Bone marrow (tissue), 2 donors: ENCODE measurements around the gene C3orf20.
"Not testable (repeated sequence)": the region's sequence is repeated elsewhere in the genome, so short reads cannot be mapped to it uniquely, and the experiment has no call there.

Experiments
- DNase-seq, 2 donors: peaks; one replicate each; lab custom pipeline; 2025; lab: John Stamatoyannopoulos, UW

Gene C3orf20

DNA sequence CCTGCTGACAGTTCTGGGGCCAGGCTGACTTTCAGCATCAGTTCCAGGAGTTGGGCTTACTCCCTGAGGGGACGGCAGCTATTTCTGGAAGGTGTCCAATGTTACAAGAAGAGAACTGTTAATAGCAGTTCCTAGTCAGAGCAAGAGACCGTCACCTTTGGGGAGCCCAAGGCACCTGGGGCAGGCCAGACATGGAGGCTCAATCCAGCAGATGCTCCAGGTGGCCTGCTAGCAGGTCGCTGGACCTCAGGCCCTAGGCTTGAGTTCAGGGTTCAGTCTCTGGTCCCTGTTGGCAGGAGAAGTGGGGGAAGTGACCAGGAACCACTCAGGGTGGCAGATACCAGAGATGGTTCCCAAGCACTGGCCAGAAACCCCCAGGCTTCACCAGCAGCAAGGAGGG lies 25.9 kb downstream of the C3orf20 start:
- DNase-seq, result no peak

DNA sequence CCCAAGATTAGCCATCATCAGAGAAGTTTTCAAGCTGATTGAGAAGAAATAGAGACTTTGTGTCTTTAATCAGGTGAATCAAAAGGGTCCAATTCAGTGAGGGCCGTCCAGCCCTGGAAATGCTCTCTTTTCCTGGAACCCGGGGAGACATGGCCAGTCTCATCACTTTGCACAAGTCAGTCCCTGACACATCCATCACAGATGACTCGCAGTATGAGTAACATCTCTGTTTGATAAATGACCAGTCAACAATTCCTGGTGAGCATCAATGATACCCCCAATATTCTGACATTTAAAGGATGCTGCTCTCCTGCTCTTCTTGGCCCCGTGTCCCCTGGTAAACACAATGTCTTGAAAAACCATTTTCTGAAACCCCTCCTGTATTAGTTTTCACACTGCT lies 26.7 kb downstream of the C3orf20 start:
- DNase-seq, result no peak

DNA sequence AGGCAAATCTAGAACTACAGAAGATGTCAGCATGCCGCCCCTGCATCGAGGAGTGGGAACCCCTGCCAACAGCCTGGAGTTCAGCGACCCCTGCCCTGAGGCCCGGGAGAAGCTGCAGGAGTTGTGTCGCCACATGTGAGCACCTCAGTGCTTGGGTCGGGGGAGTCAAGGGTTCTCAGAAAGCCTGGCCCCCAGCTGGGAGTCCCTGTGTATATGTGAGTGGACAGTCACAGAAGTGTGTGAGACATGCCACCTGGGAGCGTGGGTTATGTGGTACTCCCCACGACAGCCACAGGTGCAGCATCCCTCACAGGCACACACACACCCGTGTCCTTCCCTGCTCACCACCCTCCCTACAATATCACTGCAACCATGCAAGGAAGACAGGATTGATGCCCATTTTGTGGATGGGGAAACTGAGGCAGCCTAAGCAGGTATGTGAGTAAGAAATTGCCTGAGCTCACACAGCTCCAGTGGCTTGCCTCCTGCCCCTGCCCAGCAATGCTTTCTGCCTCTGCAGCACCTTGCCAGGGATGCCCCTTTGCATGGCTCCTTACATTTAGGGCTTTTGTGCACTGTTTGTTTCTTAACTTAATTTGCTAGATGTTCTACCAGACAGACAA lies 28.3 kb downstream of the C3orf20 start:
- DNase-seq, result no peak

DNA sequence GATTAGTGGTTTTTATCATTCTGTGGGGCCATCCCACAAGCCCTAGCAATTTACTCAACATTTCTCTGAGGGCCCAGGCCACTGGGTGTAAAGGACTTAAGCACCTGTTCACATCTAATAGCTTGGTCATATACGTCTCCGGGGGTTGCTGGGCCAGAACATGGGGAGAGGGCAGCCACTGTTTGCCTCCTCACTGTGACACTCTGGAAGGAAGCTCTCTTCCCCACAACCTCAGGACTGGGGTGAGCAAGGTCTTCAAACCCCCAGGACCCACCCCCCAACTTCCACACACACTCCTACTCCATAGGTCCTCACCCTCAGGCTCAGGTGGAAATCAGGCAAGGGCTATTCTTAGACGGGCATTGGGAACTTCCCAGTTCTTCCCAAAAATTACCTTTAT lies 28.9 kb downstream of the C3orf20 start:
- no peak for DNase-seq

DNA sequence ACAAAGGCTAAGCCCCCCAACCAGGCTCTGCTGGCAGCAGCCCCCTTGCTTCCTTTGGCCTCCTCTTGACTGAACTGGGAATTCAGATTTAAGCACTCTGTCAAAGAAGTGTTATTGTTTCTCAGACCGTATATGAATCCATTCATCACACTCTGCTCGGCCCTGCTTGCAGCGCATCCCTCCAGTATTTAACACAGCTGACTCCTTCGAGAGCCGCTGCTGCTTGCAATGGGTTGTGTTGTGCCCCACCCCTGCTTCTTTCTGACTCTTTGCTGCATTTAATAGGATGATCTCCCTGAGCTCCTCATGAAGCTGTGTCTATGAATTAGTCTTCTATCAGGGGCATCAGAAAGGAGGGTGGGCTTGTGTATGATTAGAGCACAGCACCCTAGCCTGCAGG lies 31.2 kb downstream of the C3orf20 start:
- no peak for DNase-seq

DNA sequence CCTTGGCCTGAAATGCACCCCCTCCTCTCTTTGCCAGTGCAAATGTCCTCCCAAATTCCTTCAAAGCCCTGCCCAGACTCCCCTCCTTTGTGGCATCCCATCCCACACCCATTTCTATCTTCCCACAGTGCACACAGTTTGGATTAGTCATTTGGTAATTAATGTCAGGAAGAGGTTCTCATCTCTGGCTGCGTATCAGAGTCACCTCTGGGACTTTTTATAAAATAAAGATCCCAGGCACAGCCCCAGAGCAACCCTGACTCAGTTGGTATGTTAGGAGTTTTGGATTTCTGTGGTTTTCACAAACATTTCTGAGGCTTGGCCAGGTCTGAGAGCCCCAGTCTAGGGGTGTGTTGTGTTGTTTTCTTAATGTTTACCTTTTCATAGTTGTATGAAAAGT lies 41.6 kb downstream of the C3orf20 start:
- no peak for DNase-seq

DNA sequence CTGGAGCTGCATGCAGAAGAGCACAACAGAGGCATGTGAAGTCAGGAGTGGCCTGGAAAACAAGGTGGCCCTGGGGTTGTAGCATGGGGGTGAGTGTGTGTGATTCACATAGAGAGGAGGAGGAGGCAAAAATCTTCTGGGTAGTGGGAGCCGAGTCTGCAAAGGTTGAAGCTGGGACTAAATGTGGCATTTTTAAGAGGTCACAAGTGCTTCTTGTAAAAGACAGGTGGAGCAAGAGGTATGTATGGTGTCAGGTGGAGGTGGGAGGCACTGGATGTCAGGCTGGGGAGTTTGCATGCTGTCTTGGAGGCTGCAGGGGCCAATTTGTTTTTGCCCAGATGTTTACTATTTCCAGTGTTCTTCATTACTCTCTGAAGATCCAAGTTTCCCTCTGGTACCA lies 42.4 kb downstream of the C3orf20 start:
- no peak for DNase-seq

DNA sequence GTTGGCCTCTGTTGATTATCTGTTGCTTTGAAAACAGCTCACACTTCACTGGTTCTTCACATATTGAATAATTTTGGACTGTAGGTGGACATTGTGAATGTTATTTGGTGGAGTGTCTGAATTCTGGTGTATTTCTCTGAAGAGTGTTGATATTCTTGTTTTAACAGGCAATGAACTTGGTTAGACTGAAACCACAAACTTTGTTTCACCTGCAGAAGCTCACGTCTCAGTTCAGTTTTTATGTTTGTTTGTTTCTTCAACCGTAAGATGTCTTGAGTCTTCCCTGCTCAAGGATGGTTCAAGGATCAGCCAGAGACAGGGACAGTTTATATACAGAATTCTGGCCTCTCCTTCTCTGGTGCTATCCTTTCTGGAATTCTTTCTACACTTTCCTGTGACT lies 43.6 kb downstream of the C3orf20 start:
- DNase-seq, result no peak

DNA sequence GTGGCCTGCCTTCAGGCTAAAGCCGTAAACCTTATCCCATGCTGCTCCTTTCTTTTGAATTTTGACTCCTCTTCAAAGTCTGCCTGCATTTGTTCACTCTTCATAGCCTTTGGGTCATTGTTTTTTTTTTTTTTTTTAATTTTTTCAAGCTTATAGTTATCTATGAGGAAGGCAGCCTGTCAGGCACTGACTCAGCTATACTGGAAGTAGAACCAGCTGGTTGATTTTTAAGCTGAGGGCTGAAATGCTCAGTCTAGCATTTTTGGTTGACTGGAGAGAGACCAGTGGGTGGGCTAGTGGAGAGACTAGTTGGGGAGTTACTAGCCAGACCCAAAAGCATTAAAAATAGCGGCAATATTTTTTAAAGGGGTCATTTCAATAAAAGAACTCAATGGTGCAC lies 44.1 kb downstream of the C3orf20 start:
- no peak for DNase-seq

DNA sequence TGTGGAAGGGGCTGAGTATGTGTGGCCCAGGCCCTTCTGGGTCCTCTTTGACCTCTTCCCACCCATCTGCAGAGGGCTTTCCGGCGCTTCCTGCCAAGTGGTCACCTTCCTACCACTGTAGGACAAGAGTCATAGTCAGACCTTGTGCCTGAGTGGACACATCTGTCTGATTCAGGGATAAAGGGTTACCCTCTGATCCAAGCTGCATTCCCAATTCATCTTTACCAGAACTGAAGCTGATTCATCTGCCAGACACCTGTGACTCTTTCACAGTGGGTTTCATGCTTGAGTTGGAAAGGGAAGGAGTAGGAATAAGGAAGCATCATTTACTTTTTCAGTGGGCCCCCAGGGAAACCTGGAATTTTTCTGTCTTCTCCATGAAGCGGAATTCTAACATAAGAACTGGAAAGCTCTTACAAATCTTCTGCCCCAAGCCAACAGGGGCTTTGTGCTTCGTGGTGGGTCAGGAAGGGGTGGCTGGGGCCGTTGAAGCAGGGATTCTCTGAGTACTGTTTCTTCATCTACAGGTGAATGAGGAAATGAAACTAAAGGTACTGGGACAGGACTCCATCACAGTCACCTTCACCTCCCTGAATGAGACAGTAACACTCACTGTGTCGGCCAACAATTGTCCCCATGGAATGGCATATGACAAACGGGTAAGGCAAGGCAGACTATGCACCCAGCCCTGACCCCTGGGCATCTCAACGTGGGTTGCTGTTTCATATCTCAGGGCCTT lies 46.4 kb downstream of the C3orf20 start:
- no peak for DNase-seq

DNA sequence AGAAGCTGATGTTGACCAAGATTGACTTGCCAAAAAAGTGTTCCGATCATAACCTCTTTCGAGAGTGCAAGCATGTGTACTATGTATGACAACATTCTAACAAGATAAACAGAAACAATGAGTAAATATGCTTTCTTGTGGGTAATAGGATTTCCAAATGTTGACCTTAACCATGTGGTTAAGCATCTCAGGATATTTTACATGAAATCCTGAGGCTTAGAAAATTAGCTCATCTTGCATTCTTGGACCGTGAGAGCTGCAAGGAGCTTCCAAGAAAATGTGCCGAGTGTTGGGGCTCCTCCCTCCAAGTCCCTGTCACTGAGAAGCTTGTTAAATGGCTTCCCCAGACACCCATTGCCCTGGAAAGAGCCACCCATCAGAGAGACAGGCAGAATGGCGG lies 50.1 kb downstream of the C3orf20 start:
- DNase-seq, result no peak

DNA sequence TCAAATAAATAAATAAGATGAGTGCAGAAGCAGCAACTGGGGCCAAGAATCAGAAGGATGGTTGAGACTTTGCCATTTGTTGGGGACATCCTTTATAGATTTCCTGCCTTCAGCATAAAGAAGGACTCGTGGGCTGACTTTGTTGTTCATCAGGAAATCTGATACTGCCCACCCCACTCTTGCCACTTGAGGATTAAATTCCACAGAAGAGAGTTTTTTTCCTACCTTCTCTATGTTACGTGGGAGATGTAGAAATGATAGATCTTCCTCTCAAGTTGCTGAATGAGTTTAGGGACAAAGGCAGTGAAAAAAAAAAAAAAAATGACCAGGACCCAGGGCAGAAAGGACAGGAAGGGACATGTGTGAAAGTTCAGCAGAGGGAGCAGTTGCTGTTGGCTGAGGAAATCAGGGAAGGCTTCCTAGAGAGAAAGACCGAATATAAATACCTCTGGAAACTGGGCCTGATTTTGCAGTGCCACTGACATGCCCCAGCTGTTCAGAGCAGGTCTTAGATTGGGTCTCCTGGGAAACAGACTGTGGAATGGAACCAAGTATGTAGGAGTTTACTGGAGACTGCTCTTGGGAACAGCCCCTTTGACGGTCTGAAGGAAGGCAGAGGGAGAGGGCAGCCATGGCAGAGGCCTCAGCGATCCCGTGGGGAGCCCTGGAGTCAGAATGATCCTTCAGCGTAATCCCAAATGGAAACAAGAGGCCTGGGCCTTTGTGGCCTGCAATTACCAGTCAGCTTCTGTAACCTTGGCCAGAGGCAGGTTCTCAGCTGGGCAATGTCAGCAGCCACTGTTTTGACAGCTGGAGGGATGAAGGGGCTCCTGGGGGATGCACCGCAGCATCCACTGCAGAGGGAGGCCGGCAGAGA lies 50.9 kb downstream of the C3orf20 start:
- DNase-seq, result no peak

DNA sequence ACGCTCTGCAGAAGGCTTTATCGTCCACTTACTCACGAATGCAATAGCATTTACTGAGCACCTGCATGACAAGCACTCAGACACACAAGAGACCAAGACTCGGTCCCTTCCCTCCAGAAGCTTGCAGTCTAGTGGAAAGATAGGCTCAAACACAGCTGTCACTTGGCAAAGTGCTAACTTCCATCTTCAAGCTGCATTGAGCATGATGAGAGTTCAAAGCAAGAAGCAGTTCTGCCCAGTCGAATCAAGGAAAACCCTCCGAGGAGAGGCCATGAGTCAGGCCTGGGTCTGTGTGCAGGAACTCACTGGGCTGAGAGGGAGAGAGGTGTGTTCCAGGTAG lies 51.5 kb downstream of the C3orf20 start:
- DNase-seq, result no peak

DNA sequence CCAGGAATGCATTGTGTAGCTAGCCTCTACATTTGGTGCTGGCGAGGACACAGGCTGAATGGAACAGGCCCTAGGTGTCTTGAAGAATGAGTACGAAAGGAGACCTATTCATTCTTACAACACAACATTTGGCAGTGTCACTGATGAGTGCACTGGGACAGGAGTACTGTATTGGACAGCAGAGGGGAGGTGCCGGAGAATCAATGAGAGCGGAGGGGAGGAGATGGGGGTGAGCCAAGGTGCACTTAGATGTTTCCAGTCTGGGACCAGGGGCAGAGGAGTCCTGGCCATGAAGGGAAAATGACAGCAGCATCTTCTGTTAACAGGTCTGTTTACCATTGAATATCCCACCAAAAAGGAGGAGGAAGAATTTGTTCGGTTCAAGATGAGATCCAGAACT lies 53.2 kb downstream of the C3orf20 start:
- no peak for DNase-seq

DNA sequence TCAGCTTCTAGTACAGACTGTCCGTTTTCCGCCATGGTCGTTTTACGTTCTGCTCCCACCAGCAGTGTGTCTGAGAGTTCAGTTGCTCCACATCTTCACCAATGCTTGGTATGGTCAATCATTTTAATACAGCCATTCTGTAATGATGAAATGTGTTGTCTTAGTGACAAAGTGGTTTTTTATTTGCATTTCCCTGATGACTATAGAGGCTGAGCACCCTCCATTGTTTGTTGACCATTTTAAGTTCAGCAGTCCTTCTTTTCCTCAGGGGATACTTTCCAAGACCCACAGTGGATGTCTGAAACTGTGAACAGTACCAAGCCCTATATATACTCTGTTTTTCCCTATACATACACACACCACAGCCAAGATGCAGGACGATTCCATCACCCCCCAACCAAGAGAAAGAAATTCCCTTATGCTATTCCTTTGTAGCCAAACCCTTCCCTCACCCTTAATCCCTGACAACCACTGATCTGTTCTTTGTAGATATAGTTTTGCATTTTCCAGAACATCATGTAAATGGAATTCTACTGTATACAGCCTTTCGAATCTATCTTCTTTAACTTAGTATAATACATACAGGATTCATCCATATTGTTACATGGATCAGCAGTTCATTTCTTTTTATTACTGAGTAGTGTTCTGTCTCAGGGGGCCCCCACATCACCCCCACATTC lies 55.9 kb downstream of the C3orf20 start:
- no peak for DNase-seq

DNA sequence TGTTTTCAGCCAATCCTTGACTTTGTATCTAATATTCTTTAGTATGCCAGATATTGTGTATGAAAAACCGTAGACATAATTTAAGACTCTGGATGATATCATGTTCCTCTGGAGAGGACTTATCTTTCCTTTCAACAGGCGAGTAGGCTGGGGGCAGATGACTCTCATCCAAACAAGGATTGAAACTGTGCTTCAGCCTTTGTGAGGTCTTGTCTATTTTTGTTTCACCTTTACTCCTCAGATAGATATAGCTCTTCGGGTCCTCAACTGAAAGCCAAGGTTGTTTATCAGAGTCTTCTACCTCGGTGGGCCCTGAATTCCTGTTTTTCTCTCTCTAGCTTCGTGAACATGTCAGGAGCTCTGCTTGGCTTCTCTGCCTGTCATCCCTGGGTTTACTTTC lies 66.0 kb downstream of the C3orf20 start:
- no peak for DNase-seq

DNA sequence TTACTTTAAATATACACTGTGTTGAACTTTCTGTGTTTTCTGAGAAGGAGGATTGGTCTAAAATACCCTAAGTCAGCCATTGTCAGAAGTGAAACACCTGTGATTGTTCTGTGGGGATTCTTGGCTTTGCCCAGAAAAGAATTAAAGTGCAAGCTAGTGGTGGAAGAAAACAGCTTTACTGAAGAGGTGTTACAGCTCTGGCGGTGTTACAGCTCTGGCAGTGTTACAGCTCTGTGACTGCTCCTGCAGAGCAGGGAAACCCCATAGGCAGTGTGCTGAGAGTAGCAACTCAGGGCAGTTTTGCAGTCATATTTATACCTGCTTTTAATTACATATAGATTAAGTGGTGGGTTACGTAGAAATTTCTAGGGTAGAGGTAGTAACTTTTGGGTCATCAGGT lies 66.6 kb downstream of the C3orf20 start:
- DNase-seq, result no peak

DNA sequence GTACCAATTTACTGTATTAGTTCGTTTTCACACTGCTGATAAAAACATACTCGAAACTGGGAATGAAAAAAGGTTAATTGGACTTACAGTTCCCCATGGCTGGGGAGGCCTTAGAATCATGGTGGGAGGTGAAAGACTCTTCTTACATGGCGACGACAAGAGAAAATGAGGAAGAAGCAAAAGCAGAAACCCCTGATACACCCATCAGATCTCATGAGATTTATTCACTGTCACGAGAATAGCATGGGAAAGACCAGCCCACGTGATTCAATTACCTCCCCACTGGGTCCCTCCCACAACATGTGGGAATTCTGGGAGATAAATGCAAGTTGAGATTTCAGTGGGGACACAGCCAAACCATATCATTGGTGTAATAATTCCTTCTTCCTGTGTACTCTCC lies 69.6 kb downstream of the C3orf20 start:
- no peak for DNase-seq

DNA sequence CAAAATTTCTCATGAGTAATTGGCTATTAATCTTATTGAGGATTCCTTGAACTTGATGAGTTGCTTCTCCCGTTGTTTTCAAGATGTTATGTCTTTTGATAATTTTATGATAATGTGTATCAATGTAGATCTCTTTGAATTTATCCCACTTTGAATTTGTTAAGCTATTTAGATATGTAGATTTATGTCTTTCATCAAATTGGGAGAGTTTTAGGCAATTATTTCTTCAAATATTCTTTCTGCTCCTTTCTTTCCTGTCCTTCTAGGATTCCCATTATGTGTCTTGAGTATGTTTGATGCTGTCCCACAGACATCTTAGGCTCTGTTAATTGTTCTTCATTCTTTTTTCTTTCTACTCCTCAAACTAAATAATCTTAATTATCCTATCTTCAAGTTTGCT lies 75.7 kb downstream of the C3orf20 start:
- no peak for DNase-seq

DNA sequence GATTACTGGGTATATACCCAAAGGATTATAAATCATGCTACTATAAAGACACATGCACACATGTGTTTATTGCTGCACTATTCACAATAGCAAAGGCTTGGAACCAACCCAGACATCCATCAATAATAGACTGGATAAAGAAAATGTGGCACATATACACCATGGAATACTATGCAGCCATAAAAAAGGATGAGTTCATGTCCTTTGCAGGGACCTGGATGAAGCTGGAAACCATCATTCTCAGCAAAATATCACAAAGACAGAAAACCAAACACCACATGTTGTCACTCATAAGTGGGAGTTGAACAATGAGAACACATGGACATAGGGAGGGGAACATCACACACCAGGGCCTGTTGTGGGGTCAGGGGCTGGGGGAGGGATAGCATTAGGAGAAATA lies 78.0 kb downstream of the C3orf20 start:
- DNase-seq, result not testable (repeated sequence)

DNA sequence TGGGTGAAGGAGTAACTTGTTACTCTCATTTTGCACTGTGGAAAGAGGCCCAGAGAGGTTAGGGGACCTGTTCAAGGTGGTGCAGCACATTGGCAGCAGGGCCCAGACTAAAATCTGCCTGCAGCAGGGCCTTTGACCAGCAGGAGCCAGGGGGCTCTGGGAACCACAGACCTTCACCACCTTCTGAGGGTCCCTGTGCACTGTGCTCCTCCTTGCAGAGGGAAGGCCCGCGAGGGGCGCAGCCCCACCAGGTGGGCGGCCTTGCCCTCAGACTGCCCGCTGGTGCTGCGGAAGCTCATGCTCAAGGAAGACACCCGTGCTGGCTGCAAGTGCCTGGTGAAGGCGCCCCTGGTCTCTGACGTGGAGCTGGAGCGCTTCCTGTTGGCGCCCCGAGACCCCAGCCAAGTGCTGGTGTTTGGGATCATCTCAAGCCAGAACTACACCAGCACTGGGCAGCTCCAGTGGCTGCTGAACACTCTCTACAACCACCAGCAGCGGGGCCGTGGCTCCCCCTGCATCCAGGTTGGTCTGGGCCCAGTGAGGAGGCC lies 82.3 kb downstream of the C3orf20 start:
- DNase-seq, result no peak

DNA sequence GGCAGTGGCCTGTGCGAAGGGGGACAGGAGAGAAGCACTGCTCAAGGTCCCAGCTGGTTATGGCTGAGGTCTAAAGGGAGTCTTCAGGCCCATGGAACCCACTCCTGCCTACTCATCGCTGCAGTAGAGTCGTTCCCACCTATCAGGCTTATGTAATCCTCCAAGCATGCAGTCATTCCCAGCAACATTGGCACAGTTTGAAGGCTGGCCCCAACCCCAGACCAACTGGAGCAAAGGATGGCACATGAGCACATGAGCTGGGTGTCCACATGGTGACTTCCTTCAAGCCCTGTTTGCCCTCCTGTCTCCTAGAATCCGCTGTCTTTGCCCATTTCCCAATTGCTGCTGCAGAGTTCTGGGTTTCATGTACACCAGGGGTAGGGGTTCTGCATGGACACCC lies 83.4 kb downstream of the C3orf20 start:
- DNase-seq, result no peak
